ENCODE data around the gene NPIPA1.
"Not testable (repeated sequence)": the region's sequence is repeated elsewhere in the genome, so short reads cannot be mapped to it uniquely, and the experiment has no call there.

The NPIPA1 gene

DNA sequence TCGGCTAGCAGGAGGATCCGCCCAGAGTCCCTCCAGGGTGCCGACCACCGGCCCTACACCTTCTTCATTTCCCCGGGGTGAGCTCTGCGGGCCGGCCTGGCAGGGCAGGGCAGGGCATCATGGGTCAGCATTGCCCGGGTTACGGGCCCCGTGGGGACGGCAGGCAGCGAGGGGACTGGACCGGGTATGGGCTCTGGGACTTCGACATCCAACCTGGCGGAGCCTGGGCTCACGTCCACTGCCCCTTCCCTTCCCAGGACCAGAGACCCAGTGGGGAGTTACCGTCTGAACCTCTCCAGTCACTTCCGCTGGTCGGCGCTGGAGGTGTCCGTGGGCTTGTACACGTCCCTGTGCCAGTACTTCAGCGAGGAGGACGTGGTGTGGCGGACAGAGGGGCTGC, 7.0 kb upstream of the NPIPA1 start:
- not testable (repeated sequence) for DNase-seq, ATAC-seq

- DNase-seq, ATAC-seq: not testable (repeated sequence)
These were observed 6.3 kb upstream of the NPIPA1 start for GRCh38 chr16:14930971-14931370.

GRCh38 chr16:14932581-14933375, 4.5 kb upstream of the NPIPA1 start:
- DNase-seq, ATAC-seq: not testable (repeated sequence)

DNA sequence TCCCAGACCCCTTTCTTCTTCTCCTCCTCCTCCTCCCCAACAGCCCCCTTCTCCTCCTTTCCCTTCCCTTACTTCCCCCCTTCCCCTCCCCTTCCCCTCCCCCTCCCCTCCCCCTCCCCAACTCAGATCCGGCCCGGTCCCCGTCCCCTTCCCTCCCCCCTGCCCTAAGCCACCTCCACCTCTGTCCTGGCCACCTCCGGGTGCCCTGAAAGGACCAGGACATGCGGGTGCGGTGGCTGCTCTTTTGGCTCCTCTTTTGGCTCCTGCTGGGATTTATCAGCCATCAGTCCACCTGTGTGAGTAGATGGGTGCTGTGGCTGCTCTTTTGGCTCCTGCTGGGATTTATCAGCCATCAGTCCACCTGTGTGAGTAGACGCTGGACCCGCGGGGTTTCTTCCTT, 751 bp downstream of the NPIPA1 start:
- not testable (repeated sequence) for DNase-seq, ATAC-seq

- DNase-seq, ATAC-seq: not testable (repeated sequence)
These were observed 5.4 kb downstream of the NPIPA1 start for GRCh38 chr16:14942686-14943085.

GRCh38 chr16:14955546-14956231, 18.4 kb downstream of the NPIPA1 start:
- ATAC-seq: no peak
- DNase-seq: no peak

DNA sequence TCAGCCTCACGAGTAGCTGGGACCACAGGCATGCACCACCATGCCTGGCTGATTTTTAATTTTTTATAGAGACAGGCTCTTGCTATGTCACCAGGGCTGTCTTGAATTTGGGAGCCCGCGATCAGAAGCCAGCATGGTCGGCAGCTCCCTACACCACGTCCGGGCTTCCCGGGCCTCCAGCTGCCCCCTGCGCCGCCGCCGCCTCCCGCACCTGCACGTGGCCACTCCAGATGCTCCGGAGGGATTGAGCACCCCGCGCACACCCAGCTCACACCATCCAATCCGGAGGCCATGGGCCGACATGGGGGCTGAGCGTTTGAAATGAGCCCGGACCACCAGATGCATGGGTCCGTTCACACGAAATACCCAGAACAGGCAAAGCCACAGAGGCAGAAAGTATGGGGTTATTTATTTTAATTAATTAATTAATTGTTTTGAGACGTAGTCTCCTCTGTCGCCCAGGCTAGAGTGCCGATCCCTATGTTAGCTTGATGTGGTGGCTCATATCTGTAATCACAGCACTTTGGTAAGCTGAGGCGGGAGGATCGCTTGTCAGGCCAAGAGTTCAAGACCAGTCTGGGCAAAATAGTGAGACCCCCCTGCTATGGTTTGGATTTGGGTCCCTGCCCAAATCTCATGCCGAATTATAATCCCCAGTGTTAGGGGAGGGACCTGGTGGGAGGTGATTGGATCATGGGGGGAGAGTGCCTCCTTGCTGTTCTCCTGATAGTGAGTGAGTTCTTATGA, 20.5 kb downstream of the NPIPA1 start:
- DNase-seq (no peak), ATAC-seq (no peak)

- ATAC-seq (no peak), DNase-seq (no peak)
These were observed 21.0 kb downstream of the NPIPA1 start for GRCh38 chr16:14958323-14958600.

DNA sequence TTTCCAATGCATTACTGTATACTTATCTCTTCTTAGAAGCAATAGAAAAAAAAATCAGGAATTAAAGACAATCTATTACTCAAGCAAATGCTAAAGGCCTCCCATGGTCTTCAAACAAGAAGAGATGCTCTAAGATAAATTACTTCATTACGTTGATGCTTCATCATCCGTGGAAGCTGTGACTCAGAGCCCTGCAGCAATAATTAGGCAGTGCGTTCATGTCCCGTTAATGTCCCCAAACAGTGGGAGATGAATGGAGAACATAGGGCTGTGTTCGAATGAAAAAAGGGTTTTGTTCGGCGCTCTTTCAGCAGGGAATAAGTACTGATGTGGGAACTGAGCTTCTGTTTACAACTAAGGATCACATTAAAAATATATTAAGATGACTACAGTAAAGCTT, 21.7 kb downstream of the NPIPA1 start:
- ATAC-seq (no peak), DNase-seq (no peak)

DNA sequence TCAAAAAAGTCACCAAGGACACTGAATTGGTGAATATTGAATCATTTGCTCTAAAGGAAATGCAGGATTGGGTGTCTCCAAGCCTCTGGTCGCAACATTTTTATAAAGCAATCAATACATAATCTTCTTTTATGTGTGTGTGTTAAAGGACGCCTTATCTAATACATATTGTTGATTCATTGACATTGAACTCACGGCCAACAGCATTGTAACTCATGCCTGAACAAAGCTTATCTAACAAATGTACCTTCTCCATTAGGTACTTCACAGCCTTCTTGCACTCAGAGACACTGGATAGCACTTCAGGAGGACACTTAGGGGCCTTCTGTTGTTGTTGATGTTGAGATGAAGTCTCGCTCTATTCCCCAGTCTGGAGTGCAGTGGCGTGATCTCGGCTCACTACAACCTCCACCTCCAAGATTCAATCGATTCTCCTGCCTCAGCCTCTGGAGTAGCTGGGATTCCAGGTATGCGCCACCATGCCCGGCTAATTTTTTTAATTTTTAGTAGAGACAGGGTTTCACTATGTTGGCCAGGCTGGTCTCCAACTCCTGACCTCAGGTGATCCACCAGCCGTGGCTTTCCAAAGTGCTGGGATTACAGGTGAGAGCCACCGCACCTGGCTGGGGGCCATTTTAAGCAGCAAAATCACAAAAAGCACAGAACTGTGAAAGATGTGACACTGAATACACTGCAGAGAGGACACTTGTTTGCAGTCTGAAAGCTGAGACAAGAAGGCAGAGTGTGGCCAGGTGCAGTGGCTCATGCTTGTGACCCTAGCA, 24.4 kb downstream of the NPIPA1 start:
- DNase-seq: no peak

DNA sequence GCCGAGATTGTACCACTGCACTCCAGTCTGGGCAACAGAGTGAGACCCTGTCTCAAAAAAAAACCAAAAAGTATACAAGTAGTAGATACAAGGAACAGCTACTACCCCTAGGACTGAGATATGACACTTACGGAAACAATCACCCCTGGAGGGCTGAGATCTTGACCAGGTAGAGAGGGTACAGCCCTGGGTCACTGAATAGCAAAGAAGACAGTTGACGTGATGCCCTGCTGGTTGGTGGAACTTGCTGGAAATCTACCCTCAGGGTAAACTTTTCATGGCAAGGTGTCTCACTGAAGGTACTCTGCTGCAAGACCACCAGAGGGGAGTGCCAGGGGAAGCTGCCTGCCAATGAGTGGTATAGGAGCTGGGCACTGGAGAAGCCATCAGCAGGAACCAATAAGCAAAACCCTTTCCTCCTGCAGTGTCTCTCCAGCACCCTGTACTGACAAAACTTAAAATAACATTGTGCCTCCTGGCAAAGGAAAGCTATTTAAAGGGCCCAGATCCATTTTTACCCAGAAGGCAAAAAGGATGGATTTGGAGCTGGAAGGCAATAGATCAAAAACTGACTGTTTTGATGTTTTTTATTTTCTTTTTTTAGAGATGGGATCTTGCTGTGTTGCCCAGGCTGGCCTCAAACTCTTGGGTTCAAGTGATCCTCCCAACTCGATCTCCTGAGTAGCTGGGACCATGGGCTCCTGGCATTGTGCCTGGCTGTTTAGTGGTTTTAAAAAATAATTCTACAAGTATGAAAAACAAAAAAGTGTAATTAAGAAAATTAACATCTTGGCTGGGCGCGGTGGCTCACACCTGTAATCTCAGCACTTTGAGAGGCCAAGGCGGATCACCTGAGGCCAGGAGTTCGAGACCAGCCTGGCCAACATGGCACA, 26.3 kb downstream of the NPIPA1 start:
- DNase-seq (no peak), ATAC-seq (no peak)

More for the DNA sequence above, 24.4 kb downstream of the NPIPA1 start:
- ATAC-seq: no peak

DNA sequence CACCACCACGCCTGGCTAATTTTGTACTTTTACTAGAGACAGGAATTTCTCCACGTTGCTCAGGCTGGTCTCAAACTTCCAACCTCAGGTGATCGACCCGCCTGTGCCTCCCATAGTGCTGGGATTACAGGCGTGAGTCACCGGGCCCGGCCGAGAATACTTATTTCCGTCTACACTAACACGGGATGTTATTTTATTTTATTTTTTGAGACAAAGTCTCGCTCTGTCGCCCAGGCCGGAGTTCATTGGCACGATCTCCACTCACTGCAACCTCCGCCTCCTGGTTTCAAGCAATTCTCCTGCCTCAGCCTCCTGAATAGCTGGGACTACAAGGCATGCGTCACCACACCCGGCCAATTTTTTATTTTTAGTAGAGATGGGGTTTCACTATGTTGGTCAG, 28.1 kb downstream of the NPIPA1 start:
- ATAC-seq (no peak), DNase-seq (no peak)

GRCh38 chr16:14969795-14970194, 32.6 kb downstream of the NPIPA1 start:
- not testable (repeated sequence) for ATAC-seq, DNase-seq

GRCh38 chr16:14971621-14972228, 34.5 kb downstream of the NPIPA1 start:
- not testable (repeated sequence) for DNase-seq, ATAC-seq

DNA sequence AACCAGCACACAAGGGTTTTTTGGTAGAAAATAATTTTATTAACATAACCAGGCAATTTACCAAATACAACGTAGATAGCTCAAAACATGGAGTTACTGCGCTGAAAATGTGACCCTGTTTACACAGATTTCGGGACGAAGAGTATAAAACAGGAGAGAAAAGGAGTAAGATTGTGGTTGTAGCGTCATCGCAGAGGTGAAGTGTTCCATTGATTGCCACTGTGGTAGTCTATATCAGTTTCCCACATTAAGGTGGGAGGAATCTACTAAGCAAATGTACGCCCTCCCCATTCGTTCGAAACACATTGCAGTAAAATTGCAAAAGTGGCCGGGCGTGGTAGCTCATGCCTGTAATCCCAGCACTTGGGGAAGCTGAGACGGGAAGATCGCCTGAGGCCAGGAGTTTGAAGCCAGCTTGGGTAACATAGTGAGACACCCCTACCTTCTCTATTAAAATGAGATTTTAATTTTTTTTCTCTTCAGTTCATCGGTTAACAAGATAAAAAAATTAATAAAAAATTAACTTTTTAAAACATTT, 36.6 kb downstream of the NPIPA1 start:
- ATAC-seq, DNase-seq: not testable (repeated sequence)

- not testable (repeated sequence) for ATAC-seq, DNase-seq
These were observed 37.0 kb downstream of the NPIPA1 start for GRCh38 chr16:14974331-14974655.

DNA sequence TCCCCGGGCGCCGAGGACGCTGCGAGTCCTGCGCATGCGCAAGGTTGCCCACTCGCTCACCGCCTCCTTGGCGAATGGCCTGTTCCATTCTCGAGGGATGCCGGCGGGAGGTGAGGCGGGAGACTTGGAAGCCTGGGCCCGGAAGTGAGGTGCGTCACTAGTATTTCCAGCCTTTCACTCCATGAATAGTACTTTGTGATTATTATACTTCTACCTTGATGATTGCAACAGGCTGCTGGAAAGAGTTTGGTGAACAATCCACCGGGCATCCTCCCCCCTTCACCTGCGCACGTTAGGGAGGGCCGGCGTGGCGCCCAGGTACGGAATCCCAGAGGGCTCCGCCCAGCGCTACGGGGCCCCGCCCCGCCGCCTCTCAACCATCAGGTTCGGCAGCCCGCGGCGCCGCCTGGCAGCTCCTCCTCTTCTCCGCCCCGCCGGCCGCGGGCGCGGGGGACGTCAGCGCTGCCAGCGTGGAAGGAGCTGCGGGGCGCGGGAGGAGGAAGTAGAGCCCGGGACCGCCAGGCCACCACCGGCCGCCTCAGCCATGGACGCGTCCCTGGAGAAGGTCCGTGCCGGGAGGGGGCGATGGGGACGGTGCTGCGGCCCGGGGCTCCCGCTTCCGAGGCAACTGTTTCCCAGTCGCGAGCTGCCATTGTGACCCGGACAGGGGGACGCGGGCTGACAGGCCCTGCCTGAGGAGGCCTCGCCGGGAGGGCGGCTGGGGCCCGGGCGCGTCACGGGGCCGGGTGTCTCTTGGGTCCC, 37.6 kb downstream of the NPIPA1 start, which contains the start of gene PDXDC1:
Gene PDXDC1 (plus strand): TSS at position 371 of the 762 bp plus-strand sequence. CDS start 174 bp downstream, at position 545.
- DNase-seq (peak; percentile 99), ATAC-seq (peak; percentile 99)

DNA sequence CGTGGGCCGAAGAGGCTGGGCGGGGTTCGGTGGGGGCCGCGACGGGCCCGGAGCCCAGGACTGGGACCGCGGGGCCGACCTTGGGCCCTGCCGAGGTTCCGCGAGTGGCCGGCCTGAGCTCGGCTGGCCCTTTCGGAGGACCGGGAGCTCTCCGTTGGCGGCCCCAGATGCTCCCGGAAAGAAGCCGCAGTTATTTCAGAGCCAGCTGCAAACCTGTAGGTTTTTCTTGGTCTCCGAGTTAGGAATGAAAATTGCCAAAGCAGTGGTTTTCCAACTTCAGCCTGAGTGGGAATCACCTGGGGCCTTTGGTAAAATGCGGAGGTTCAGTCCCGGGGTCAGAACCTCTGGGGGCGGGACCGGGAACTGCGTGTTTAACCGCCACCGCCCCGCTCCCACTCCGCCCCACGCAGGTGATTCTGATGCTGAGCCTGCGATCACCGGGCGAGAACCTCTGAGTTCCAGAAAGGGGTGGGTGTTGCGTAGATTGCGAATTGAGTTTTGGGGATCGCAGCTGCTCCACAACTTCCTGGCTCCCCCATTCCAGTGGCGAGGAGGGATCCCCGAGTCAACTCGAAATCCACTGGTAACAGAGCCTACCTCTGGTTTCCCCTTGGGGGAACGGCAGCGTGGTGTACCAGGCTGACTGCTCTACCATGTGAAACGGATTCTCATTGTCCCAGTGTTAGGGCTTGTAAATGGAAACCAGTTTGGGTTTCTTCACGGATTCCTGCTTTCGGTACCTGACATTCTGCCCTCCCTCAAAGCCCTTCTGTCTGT, 38.4 kb downstream of the NPIPA1 start:
- ATAC-seq (peak; percentile 8), DNase-seq (peak; percentile 65)

All from stimulated activated naive CD8-positive, alpha-beta T cell treated with anti-CD3 and anti-CD28 coated beads, Interleukin-15, Interleukin-2, amounts not matched to agents 100 U/mL and 50 U/mL, for 24 hours (primary cell).